CD4-positive, alpha-beta memory T cell (primary cell): ENCODE data around the gene ADRB2. TPM values are rescaled to one million over a fixed set of nuclear protein-coding genes. Genes with fewer than 3 reads are reported as not detected.
A peak's percentile ranks its signal among the peaks of the same experiment; 100 is the strongest.

ENCODE experiments used
- CTCF ChIA-PET: fragments of 350-600 bp; sonication (Branson Sonifier 250); formaldehyde crosslinking; loops from one replicate; lab custom pipeline; 2021; ENCODE audit warnings: inconsistent platforms; ENCODE audit not compliant: partially characterized antibody; lab: Charles Lee
- POLR2A ChIA-PET: fragments of 350-600 bp; sonication (Branson Sonifier 250); formaldehyde crosslinking; loops from one replicate; lab custom pipeline; 2021; ENCODE audit not compliant: partially characterized antibody; lab: Charles Lee
- DNase-seq, 5 donors: peaks; one replicate each; pipeline versions ENCODE4 v3.0.0 to v3.0.0-alpha.2; 2020 to 2022; ENCODE audit warnings: mixed read lengths in 1 of 5
- H3K27ac ChIP-seq: one replicate; pipeline ENCODE4 v1.7.0; 2013; ENCODE audit warnings: low read depth, low read length
- H3K27me3 ChIP-seq: 2 replicates; pipeline ENCODE4 v1.7.0; 2013; ENCODE audit warnings: mild to moderate bottlenecking, low read length, moderate library complexity; ENCODE audit not compliant: insufficient read depth
- H3K36me3 ChIP-seq: 2 replicates; pipeline ENCODE4 v1.7.0; 2013; ENCODE audit warnings: mild to moderate bottlenecking, low read length, moderate library complexity; ENCODE audit not compliant: insufficient read depth
- H3K4me1 ChIP-seq: 2 replicates; pipeline ENCODE4 v1.7.0; 2013; ENCODE audit warnings: mild to moderate bottlenecking, low read length, moderate library complexity; ENCODE audit not compliant: insufficient read depth
- H3K4me3 ChIP-seq, 2 donors: one replicate each; pipeline ENCODE4 v1.7.0; 2013; ENCODE audit warnings: low read length in 2 of 2, mild to moderate bottlenecking in 1 of 2
- H3K9me3 ChIP-seq, 2 donors: one replicate each; pipeline ENCODE4 v1.7.0; 2013; ENCODE audit warnings: low read length in 2 of 2, control low read depth in 1 of 2; ENCODE audit not compliant: control insufficient read depth in 1 of 2
- H3K27ac Mint-ChIP-seq, 7 donors: one replicate each; pipeline ENCODE4 v1.8.0; 2020 to 2021; ENCODE audit warnings: mixed read lengths in 7 of 7, mild to moderate bottlenecking in 6 of 7, inconsistent platforms in 3 of 7, moderate library complexity in 3 of 7
- H3K27me3 Mint-ChIP-seq, 2 donors: one replicate each; pipeline ENCODE4 v1.8.0; 2020 to 2021; ENCODE audit warnings: mixed read lengths in 2 of 2
- H3K36me3 Mint-ChIP-seq, 2 donors: one replicate each; pipeline ENCODE4 v1.8.0; 2020 to 2021; ENCODE audit warnings: mixed read lengths in 2 of 2, inconsistent platforms in 1 of 2, mild to moderate bottlenecking in 1 of 2
- H3K4me1 Mint-ChIP-seq, 4 donors: one replicate each; pipeline ENCODE4 v1.8.0; 2020 to 2021; ENCODE audit warnings: mixed read lengths in 4 of 4, mild to moderate bottlenecking in 1 of 4
- H3K4me3 Mint-ChIP-seq, 8 donors: one replicate each; pipeline ENCODE4 v1.8.0; 2020 to 2021; ENCODE audit warnings: mixed read lengths in 8 of 8, mild to moderate bottlenecking in 7 of 8, moderate library complexity in 6 of 8, inconsistent platforms in 3 of 8
- H3K9me3 Mint-ChIP-seq, 8 donors: one replicate each; pipeline ENCODE4 v1.8.0; 2020 to 2021; ENCODE audit warnings: mixed read lengths in 8 of 8, mild to moderate bottlenecking in 5 of 8, inconsistent platforms in 3 of 8, moderate library complexity in 1 of 8
- intact Hi-C: fragments of 100-400 bp; cut with micrococcal nuclease; formaldehyde crosslinking; loops from one replicate; pipeline ENCODE4 v1.15.1; 2023
- polyA plus RNA-seq, 2 donors: library from polyadenylated mRNA; unstranded; fragments of 300-500 nt; fragmentation: Illumina TruSeq; gene quantifications; one replicate each; pipeline ENCODE4 v1.2.3, GENCODE V29; 2021
- total RNA-seq, 2 experiments: library from RNA; stranded (reverse); gene quantifications; one replicate each; pipeline ENCODE4 v1.2.3, GENCODE V29; 2021

ADRB2 gene
- 1 to 10 TPM; 5.6 to 6.1 TPM for total RNA-seq
- 1 to 10 TPM; 3.6 to 5.2 TPM for polyA plus RNA-seq

GRCh38 chr5:148826053-148826738 is at the start of gene ADRB2:
TSS of gene ADRB2 (plus strand) at chr5:148826611. CDS start at chr5:148826832, 221 bp downstream.
- H3K9me3 ChIP-seq, result no peaks in the 10 kb centered on the region
- H3K27ac ChIP-seq, result peak within 1 kb of the TSS; percentile 67
- peak; percentile 87 to 93 (median 88) for DNase-seq
- Mint-ChIP-seq H3K27me3 (no peaks in the 10 kb centered on the region), H3K4me3 (peak within 1 kb of the TSS; percentile 86 to 95 (median 90)), H3K36me3 (peaks cover 0 to 15% of the 10 kb centered on the region in 2 donors), H3K27ac (peak within 1 kb of the TSS; percentile 79 to 97 (median 93)), H3K4me1 (peaks cover 19 to 61% (median 35%) of the 10 kb centered on the region in 4 donors), H3K9me3 (no peaks in the 10 kb centered on the region)
- peaks cover 39% of the 10 kb centered on the region for H3K4me1 ChIP-seq
- CTCF ChIA-PET, result interaction anchor here (0.7 to 3.3 kb wide), 6 partner anchors 7 to 170 kb away, joined by 3 to 19 read pairs (median 3); no protein-coding TSS in a partner anchor
- H3K4me3 ChIP-seq, result peak within 1 kb of the TSS; percentile 72 to 92
- POLR2A ChIA-PET, result interaction anchor here (0.7 to 5.1 kb wide), 12 partner anchors 12 to 414 kb away, joined by 3 to 73 read pairs (median 4); no protein-coding TSS in a partner anchor
- intact Hi-C loops, result loop anchor here (1.0 to 10.0 kb wide), 6 partner anchors 17 to 531 kb away; partner anchors contain the start of genes FBXO38 and PCYOX1L
- no peaks in the 10 kb centered on the region for H3K36me3 ChIP-seq
- no peaks in the 10 kb centered on the region for H3K27me3 ChIP-seq

DNA sequence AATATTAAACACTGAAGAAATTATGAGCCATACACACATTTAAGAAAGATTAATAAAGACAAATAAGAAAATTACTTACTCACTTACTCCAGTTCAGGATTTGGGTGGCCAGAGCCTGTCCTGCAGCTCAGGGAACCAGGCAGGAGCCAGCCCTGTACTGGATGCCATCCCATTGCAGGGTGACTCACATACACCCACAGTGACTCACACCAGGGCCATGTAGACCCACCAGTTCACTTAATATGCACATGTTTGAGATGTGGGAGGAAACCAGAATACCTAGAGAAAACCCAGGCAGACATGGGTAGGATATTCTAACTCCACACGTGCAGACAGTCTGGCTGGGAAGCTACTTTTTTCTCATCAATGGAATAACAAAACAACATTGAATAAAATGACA is 49.6 kb upstream of the ADRB2 start:
- H3K27ac ChIP-seq, result no peak overlapping the region
- ChIA-PET CTCF (no interaction called here), POLR2A (no interaction called here)
- Mint-ChIP-seq H3K9me3 (no peaks in the 10 kb centered on the region), H3K27me3 (peaks cover 6 to 7% of the 10 kb centered on the region in 2 donors), H3K4me3 (no peak overlapping the region), H3K4me1 (no peaks in the 10 kb centered on the region), H3K36me3 (no peaks in the 10 kb centered on the region), H3K27ac (no peak overlapping the region)
- no peaks in the 10 kb centered on the region for H3K4me1 ChIP-seq
- no peaks in the 10 kb centered on the region for H3K9me3 ChIP-seq
- H3K27me3 ChIP-seq, result no peaks in the 10 kb centered on the region
- H3K4me3 ChIP-seq, result no peak overlapping the region
- intact Hi-C loops, result no loop called here
- no peak for DNase-seq
- H3K36me3 ChIP-seq, result no peaks in the 10 kb centered on the region

DNA sequence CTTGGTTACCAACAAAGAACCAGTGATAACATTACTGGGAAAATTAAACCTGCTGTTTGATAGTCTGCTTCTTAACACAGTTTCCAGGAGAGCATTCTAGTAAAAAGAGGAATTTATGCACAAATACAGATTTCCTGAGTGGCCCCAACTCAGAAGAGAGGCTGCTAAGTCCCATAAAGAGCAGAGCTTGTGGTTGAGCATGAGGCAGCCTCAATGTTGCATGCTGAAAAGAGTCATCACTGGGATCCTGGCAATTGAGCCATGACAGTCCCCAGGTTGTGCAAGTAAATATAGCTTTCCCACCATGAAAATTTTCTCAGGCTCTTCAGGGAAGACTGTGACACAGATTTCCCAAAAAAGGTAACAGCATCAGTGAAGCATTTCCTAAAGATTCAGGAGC is 47.5 kb upstream of the ADRB2 start:
- Histone ChIP-seq H3K36me3 (no peaks in the 10 kb centered on the region), H3K27ac (no peak overlapping the region), H3K9me3 (no peaks in the 10 kb centered on the region), H3K27me3 (no peaks in the 10 kb centered on the region), H3K4me3 (no peak overlapping the region), H3K4me1 (no peaks in the 10 kb centered on the region)
- H3K27ac Mint-ChIP-seq, result no peak overlapping the region
- no peaks in the 10 kb centered on the region for H3K4me1 Mint-ChIP-seq
- CTCF ChIA-PET, result no interaction called here
- H3K36me3 Mint-ChIP-seq, result no peaks in the 10 kb centered on the region
- POLR2A ChIA-PET, result no interaction called here
- intact Hi-C loops, result no loop called here
- no peak for DNase-seq
- peaks cover 6 to 8% of the 10 kb centered on the region in 2 donors for H3K27me3 Mint-ChIP-seq
- H3K4me3 Mint-ChIP-seq, result no peak overlapping the region
- no peaks in the 10 kb centered on the region for H3K9me3 Mint-ChIP-seq

- H3K36me3 Mint-ChIP-seq, result no peaks in the 10 kb centered on the region
- H3K36me3 ChIP-seq, result no peaks in the 10 kb centered on the region
- ChIA-PET CTCF (interaction anchor here (1.1 to 1.7 kb wide), 4 partner anchors 9 to 177 kb away, joined by 3 to 7 read pairs (median 3); no protein-coding TSS in a partner anchor), POLR2A (no interaction called here)
- H3K27ac ChIP-seq, result no peak overlapping the region
- no peaks in the 10 kb centered on the region for H3K4me1 Mint-ChIP-seq
- H3K27me3 ChIP-seq, result no peaks in the 10 kb centered on the region
- no peaks in the 10 kb centered on the region for H3K4me1 ChIP-seq
- no peak overlapping the region for H3K27ac Mint-ChIP-seq
- intact Hi-C loops, result no loop called here
- peaks cover 6 to 9% of the 10 kb centered on the region in 2 donors for H3K27me3 Mint-ChIP-seq
- no peak overlapping the region for H3K4me3 Mint-ChIP-seq
- DNase-seq, result no peak
- H3K4me3 ChIP-seq, result no peak overlapping the region
- no peaks in the 10 kb centered on the region for H3K9me3 ChIP-seq
- no peaks in the 10 kb centered on the region for H3K9me3 Mint-ChIP-seq
Measured at GRCh38 chr5:148780711-148781110, 45.7 kb upstream of the ADRB2 start.

DNA sequence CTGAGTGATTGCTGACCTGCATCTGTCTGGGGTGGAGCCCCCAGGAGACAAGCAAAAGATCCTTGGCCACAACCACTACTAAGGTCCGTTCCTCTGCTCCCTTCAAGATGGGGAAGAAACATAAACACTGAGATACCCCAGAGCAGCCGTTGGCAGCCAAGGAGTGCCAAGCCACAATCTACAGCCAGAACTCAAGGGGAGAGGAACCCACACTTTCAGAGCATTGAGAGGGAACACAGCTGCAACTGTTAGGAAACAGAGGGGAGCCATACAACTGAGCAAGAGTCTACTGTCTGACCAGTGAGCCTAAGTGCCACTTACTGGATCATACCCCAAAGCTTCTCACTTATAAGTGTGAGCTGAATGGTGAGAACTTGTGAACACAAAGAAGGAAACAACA is 44.6 kb upstream of the ADRB2 start:
- DNase-seq, result no peak
- Mint-ChIP-seq H3K27me3 (peaks cover 6 to 9% of the 10 kb centered on the region in 2 donors), H3K9me3 (no peaks in the 10 kb centered on the region), H3K27ac (no peak overlapping the region), H3K4me3 (no peak overlapping the region), H3K36me3 (no peaks in the 10 kb centered on the region), H3K4me1 (no peaks in the 10 kb centered on the region)
- H3K9me3 ChIP-seq, result no peaks in the 10 kb centered on the region
- no peak overlapping the region for H3K4me3 ChIP-seq
- ChIA-PET CTCF (interaction anchor here (1.1 to 1.3 kb wide), 2 partner anchors 21 to 51 kb away, joined by 3 read pairs; no protein-coding TSS in a partner anchor), POLR2A (no interaction called here)
- H3K4me1 ChIP-seq, result no peaks in the 10 kb centered on the region
- H3K27ac ChIP-seq, result no peak overlapping the region
- no peaks in the 10 kb centered on the region for H3K27me3 ChIP-seq
- H3K36me3 ChIP-seq, result no peaks in the 10 kb centered on the region
- intact Hi-C loops, result no loop called here

GRCh38 chr5:148785223-148785622 is 41.2 kb upstream of the ADRB2 start:
- Mint-ChIP-seq H3K27me3 (peaks cover 4 to 8% of the 10 kb centered on the region in 2 donors), H3K27ac (no peak overlapping the region), H3K9me3 (no peaks in the 10 kb centered on the region), H3K4me1 (no peaks in the 10 kb centered on the region), H3K36me3 (no peaks in the 10 kb centered on the region), H3K4me3 (no peak overlapping the region)
- Histone ChIP-seq H3K27me3 (no peaks in the 10 kb centered on the region), H3K4me3 (no peak overlapping the region), H3K36me3 (no peaks in the 10 kb centered on the region), H3K27ac (no peak overlapping the region), H3K4me1 (no peaks in the 10 kb centered on the region), H3K9me3 (no peaks in the 10 kb centered on the region)
- intact Hi-C loops, result no loop called here
- ChIA-PET POLR2A (no interaction called here), CTCF (no interaction called here)
- no peak for DNase-seq

DNA sequence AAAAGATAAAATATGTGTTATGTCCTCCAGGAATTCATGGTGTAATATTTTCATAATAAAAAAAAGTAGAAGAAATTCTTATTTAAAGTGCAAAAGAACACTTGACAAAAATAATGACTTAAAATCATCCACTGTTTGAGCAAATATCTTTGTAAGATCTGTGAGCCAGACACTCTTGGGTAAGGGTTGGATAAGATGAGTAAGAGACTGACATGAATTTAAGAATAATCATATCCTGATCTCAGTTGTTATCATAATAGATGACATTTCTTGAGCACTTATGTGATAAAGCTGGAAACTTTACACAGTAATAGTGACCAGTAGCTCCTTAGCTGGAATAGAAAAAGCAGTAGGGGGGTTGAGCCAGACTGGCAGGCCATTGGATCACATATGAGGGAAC is 40.0 kb upstream of the ADRB2 start:
- Mint-ChIP-seq H3K27me3 (peaks cover 4 to 8% of the 10 kb centered on the region in 2 donors), H3K9me3 (no peaks in the 10 kb centered on the region), H3K36me3 (no peaks in the 10 kb centered on the region), H3K27ac (no peak overlapping the region), H3K4me1 (no peaks in the 10 kb centered on the region), H3K4me3 (no peak overlapping the region)
- CTCF ChIA-PET, result interaction anchor here (1.0 kb wide), 2 partner anchors 45 to 172 kb away, joined by 3 read pairs; no protein-coding TSS in a partner anchor
- Histone ChIP-seq H3K4me3 (no peak overlapping the region), H3K36me3 (no peaks in the 10 kb centered on the region), H3K27me3 (no peaks in the 10 kb centered on the region), H3K4me1 (no peaks in the 10 kb centered on the region), H3K9me3 (no peaks in the 10 kb centered on the region), H3K27ac (no peak overlapping the region)
- intact Hi-C loops, result no loop called here
- POLR2A ChIA-PET, result no interaction called here
- no peak for DNase-seq
